ENCODE measurements around the gene MRRF.
"Not testable (repeated sequence)": the region's sequence is repeated elsewhere in the genome, so short reads cannot be mapped to it uniquely, and the experiment has no call there.

The MRRF gene

DNA sequence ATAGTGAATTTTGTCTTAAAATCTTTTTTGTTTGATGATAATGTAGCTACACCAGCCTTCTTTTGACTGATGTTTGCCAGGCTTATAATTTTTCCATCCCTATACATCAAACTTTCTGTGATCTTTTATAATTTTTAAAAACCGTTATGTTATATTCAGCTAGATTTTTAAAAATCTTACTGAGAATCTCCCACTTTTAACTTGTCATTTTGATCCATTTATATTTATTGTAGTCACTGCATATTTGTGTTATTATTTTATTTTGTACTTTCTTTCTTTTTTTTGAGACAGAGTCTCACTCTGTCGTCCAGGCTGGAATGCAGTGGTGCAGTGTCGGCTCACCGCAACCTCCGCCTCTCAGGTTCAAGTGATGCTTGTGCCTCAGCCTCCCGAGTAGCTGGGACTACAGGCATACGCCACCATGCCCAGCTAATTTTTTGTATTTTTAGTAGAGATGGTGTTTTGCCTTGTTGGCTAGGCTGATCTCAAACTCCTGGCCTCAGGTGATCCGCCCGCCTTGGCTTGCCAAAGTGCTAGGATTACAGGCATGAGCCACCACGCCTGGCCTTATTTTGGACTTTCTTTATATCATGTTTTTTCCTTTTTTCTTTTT is 12.7 kb downstream of the MRRF start:
- no peak for DNase-seq

DNA sequence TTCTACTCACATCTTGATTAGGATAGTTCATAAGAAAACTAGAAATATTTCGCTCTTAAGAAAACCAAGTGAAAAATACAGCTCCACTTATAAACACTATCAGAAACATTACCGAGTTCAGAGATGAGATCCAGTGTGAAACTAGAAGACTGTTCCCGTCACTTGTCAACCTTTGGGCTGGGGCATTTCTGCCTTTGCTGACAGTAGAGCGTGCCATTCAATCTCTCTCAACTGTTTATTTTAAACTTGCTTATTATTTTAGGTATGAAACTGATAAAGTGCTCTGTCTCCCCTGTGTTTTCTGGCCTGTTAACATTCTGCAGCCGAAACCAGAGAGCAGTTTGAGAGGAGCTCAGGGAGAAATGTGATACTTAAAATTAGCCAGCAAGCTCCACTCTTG is 16.7 kb downstream of the MRRF start:
- DNase-seq = no peak

DNA sequence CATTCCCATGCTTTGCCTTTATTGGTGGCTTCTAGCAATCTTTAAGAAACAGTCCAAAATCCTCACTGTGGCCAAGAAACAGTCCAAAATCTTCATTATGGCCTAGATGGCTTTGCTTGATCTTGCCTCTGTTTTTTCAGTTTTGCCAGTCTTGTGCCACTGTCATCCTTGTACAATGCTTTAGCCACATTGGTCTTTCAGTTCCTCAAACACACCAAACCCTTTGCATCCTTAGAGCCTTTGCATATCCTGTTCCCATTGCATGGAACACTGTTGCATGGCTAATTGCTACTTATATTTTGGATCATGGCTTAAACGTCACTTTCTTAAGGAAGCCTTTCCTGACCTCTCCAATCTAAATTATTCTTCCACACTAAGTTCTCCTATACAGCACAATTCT is 22.1 kb downstream of the MRRF start:
- DNase-seq = no peak

DNA sequence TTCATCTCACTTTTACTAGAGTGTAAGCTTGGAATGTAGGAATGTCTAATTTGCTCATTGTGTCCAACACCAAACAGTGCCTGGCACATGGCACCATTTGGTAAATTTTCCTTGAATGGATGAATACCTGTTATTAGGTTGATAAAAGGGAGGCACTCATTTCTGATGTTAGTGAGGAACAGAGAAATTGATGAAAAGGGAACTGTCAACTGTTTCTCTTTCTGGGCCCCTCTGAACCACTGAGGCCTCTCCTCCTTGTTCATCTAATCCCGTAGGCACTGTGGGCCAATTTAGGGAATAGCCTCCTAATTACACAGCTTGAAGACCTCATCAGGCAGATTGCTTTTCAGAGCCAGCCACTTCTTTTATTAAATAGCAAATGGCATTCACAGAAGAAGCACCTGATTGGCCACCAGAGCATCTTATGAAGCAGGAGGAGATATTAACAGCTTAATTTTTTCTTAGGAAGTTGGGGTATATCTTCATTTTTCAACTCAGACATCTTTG is 22.6 kb downstream of the MRRF start:
- no peak for DNase-seq

DNA sequence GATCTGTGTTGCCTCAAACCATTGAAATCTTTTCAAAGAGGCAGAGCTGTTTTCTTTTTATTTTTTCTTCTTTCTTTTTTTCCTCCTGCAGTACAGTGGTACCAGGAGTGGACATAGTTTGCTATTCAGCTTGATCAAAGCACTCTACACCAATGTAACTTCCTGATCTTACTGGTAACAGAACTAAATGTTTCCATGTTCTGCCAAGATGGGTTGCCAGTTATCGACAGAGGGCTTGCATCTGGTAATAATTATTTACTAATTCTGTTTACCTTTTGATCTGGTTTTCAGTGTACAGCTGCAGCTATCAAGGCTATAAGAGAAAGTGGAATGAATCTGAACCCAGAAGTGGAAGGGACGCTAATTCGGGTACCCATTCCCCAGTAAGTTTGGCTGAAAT is 26.8 kb downstream of the MRRF start:
- no peak for DNase-seq

DNA sequence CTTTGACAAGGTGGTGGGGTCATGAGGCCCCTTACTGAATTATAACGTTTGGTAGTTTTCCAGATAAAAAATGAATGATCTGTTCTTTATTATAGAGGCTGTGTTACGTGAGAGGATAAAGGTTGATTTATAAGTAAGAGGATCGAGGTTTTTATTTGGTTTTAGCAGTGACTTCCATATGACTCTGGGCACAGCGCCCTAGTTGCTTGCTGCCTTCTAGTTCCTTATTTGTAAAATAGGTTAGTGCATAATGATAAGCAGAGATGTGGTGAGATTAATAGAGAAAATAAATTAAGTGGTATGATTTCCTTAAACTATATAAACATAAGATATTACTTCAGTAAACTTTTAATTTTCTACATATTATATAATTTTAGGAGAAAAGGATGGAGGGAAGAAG is 29.8 kb downstream of the MRRF start:
- no peak for DNase-seq

DNA sequence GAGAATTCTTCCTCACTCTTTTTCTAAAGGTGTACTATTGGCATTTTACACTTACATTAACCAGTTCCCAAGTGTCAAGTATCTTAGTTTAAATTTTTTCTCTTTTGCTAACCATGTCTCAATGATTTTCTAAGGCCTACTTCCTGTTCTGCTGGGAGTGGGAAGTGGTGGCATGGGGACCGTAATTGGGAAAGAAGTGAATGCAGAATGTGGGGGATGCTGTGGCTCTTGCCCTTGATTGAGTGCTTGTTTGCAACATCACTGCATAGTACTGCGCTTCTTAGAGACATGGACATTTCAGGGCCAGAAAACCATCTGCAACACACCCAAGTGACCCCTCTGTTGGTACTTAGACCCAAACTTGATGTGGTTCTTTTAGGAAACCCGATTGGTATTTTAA is 32.8 kb downstream of the MRRF start:
- DNase-seq = no peak

DNA sequence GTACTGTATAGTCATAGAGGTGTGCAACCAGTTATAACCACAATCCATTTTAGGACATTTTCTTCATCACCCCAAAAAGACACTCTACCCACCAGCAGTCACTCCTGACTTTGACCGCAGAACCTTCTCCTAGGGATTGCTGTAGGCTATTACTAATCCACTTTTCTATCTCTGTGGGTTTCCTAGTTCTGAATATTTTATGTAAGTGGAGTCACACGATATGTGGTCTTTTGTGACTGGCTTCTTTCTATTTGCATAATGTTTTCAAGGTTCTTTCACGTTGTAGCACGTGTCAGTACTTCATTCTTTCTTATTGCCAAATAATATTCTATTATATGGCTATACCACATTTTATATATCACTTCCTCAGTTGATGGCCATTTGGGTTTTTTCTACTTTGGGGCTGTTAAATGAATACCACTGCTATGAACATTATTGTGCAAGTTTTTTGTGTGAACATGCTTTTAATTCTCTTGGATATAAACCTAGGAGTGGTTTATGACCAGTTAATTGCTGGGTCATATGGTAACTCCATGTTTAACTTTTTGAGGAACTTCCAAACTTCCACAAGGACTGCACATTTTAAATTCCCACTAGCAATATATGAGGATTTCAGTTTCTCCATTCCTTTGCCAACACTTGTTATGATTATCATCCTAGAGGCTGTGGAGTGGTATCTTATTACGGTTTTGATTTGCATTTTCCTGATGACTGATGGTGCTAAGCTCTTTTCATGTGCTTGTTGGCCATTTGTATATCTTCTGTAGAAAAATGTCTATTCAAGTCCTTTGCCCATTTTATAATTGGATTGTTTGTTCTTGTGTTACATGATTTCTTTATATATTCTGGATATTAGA is 37.8 kb downstream of the MRRF start:
- DNase-seq = no peak

DNA sequence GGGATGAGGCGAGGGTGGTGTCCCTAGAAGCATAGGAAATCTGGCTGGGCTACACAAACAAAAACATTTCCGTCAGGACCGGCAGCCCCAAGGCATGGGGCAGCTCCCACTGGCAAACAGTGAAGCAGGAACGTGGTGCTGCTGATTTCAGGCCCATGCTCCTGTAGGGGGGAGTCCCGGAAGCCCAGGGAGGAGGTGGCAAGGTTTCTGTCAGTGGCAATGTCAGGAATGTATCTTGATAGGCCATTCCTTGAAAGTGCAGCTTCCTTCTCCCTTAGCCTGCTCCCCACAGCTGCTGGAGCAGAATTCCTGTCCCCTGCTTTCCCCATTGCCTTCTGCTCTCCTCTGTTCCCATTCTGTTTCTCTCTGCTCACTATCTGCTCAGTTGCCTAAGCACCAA is 42.4 kb downstream of the MRRF start:
- no peak for DNase-seq

DNA sequence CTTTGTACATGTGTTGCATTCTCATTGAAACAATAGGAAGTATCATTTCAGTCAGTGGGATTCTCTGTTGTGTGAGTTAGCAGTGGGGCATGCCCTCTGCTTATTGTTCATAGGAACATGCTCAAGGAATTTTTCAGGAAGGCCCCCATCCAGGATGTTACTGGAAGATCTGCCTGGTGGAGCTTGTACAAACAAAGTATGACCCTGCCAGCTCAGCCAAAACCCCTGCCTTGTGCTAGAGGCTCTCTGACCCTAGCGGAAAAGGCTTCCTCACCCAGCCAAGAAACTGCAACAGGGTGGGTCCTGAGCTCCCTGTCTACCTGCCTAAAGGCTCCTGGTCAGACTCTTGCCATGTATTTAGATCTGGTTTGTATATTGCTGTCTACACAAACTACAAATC is 43.2 kb downstream of the MRRF start:
- DNase-seq = no peak

DNA sequence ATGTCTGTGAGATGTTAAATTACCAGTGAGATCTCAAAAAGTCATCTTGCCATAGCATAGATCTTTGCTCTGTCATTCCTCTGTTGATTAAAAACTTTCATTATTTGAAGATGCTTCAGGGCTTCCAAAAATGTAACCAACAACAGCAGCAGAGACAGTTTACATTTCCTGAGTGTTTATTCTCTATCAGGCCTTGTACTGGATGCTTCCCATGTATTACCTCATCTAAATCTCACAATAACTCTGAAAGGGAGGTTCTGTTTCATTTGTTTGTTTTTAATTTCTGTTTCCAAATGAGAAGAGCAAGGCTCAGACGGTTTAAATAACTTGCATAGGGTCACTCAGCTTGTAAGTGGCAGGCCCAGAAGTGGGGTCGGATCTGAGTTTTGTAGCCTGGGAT is 45.2 kb downstream of the MRRF start:
- DNase-seq = no peak

DNA sequence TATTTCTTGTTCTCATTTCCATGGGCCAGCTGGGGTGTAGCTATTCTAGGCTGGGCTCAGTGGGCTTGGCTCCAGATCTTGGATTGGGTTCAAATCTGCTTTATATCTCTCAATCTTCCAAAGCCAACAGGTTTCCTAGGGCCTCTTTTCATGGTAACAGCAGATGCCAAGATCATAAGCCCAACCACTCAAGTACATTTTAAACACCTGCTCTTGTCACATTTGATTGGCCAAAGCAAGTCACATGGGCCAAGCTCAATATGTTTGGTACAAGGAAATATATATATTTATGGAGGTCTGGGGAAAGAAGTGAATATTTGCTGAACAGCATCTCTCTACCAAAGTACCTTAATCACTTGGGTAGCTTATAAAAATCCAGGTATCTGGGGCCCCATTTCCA is 49.5 kb downstream of the MRRF start:
- DNase-seq = no peak

DNA sequence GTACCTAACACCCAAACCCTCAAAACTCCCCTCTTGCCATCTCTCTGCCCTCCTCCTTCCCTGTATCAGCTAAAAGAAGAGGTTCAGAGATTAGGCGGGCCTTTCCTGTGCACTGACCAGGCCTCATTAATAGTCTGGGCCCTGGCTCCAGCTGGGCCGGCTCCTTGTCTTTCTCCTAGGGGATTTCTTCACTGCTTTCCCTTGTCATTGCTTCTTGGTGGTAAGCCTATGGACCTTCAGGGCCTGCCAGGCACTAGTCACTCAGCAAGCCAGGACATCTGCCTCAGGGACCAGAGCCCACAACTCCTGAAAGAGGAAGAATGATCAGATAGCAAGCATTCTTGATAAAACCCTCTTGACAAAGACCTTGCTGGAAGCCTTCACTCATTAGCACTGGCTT is 50.9 kb downstream of the MRRF start:
- no peak for DNase-seq

DNA sequence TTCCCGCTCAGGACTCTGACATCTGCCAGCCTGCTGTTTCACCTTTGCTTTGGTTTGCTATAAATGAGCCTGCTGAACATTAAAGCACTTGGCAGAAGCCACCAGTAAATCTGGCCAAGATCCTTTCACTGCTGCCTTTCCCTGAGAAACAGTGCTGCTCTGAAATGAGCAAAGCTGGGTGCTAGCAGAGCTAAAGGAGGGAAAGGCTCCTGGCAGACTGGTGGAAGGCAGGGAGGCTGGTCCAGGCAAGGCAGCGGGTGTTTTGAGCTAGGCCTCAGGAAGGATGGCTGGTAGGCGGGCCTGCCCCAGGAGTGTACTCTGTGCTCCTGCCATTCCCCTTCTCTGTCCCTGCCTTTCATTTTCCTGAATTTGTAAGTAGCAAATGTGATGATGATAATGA is 53.6 kb downstream of the MRRF start:
- no peak for DNase-seq

DNA sequence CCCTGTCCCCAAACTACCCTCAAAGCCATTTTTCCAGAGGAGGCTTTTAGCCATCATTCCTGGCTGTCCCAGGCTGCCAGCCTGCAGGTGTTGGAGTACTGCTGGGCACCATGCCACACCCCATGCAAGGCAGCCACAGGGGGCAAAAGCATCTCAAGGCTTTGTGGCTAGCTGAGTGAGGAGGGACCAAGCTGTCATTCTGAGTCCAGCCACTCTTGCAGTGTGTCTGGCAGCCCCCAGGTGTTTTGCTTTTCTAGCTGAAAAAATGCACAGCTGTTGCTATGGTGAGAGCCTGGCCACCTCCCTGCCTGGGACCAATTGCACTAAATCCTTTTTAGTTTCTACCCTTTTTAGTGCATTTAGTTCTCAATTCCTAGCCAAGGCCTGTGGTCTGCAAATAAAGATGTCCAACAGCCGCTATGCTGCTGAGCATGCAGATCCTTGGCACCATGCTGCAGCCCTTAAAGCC is 55.8 kb downstream of the MRRF start:
- no peak for DNase-seq

DNA sequence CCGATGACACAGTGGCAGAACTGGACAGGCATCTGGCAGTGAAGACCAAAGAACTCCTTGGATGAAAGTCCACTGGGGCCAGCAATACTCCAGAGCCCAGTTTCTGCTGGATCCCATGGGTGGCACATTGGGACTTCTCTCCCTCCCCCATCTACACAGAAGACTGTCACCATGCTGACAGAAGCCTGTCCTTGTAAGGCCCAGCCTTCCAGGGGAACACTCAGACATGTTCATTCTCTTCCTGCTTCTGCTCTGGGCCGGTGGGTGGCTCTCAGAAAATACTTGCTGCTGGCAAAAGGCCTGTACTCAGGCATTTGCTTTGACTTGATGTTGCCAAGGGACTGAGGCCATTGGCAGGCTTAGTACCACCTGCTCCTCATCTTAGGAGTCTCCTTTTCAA is 57.9 kb downstream of the MRRF start:
- DNase-seq = no peak

DNA sequence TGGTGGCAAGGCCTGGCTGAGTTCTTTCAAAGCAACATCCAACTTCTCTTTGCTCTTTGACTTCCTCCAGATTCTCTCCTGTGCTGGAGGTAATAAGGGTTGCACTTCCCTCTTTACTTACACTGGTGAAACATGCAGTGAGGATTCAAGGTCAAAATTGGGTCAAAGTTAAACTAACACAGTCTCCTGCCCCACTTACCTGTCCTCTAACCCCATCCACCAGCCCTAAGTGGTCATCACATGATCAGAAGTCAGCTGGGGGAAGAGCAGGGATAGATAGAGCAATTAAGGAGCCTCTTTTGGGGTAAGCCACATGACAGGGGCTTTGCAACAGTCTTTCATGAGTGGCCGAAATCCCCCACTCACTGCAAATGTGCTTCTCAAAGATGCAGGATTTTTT is 60.0 kb downstream of the MRRF start:
- DNase-seq = not testable (repeated sequence)

DNA sequence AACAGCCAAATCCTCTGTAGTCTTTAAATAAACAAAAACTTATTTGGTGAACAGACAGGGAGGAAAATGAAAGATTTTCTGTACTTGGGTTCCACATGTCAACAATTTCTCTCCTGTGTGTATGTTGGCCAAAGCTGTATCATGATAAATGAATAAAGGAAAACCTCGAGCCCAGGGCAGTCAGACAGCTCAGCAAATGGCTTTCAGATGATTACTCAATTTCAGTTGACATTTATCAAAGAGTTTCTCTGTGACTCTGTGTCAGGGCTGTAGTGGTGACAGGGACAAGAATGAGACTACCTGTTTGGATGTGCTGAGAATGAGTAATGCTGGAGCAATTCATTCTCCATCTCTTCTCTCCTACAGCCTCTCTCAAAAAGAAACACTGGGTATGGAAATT is 60.4 kb downstream of the MRRF start:
- peak; percentile 16 for DNase-seq

DNA sequence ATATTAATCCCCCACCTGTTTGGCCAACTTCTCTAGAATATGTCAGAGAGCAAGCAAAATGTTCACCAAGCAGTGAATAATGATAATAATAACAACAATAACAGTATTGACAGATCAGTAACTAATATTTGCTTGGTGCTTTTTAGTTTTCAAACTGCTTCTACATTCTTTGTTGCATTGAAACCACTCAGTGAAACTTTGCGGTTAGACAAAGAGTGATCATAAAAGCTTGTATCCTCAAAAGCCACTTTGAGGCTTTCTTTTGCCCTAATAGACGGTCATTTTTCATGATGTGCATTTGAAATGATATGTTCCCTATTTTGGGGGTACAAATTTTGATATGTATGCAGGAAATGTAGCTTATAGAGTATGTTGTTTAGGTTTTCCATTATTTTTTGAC is 62.5 kb downstream of the MRRF start:
- DNase-seq = no peak

DNA sequence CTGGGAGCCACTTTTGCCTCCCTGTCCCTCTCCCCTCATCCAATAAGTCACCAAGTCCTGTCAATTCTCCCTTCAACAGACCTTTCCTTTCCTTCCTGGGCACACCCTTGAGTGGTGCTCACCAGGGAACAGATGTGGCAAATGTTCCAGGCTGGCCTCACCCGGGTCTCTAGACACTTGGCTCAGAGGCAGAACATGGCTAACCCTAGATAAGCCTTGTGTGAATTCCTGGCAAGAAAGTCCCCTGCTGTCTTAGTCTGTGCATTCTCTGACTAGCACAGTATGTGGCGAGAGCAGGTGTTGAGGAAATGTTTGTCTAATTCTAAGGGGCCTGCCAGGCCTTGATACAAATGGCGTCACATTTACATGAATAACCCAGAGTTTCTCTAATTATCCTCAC is 64.9 kb downstream of the MRRF start:
- no peak for DNase-seq

DNA sequence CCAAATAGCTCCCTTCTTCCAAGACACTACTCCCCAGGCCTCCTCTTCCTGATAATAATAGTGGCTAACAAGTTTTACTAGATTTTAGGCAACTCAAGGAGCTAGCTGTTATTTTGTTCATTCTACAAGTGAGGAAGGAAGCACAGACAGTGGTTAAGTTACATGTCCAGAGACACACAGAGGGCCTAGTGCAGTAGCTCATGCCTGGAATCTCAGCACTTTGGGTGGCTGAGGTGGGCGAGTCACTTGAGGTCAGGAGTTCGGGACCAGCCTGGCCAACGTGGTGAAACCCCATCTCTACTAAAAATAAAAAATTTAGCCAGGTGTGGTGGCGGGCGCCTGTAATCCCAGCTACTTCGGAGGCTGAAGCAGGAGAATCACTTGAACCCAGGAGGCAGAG is 65.8 kb downstream of the MRRF start:
- not testable (repeated sequence) for DNase-seq

DNA sequence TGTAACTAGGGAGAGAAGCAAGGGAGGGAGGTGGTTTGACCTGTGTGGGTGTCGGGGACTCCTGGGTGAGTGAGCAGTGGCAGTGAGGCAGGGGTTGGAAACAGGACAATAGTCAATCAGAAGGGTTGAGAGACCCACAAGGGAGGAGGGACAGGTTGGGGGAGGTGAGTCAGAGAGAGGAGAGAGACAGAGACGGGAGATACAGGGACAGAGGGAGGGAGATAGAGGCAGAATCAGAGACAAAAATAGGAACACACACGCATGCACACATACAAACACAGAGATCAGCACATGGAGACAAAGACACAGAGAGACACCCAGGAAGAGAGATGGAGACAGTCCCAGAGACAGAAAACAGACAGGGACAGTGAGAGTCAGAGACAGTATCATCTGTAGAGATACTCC is 66.8 kb downstream of the MRRF start:
- no peak for DNase-seq

DNA sequence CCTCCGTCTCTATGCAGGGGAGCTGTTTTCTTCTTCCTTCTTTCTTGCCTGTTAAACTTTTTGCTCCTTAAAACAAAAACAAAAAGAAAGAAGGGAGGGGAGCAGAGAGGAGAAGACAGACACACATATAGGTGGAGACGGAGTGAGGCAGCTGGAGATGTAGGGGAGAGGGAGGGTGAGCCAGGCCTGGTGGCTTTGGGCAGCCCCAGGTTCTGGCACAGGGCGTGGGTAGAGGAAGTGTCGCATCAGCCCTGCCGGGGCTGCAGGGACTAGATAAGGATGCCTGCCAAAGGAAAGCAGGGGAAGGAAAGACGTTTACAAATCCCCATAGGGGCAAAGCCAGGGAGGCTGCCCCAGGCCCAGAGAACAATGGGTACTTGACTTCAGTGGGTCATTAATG is 67.4 kb downstream of the MRRF start:
- no peak for DNase-seq

DNA sequence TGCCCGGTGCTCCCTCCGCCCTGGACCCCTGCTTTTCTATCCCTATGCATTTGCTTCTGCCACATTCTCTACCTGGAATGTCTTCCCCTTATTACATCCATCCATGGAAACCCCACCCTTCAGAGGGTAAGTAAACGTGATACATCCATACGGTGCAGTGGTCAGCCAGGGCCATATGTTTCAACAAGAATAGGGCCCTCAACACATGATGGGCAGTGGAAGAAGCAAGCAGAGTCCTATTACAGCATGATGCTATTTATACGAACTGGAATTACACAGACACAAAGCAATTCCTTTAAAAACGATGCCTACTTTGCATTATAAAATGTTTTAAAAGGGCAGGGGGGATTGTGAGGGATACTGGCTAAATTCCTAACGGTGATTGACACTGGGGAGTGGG is 68.0 kb downstream of the MRRF start:
- DNase-seq = no peak
